ENCODE results near the gene CREB5.

Gene CREB5

GRCh38 chr7:28479507-28479947, 67.2 kb downstream of the CREB5 start:
- no peak for DNase-seq (ENCODE audit: low read depth in 2 of 2)

- no peak for DNase-seq (ENCODE audit: low read depth in 2 of 2)
These were observed 68.3 kb downstream of the CREB5 start for GRCh38 chr7:28480595-28480994.

GRCh38 chr7:28481091-28481926, 69.0 kb downstream of the CREB5 start:
- DNase-seq (ENCODE audit: low read depth in 2 of 2): no peak

- no peak for DNase-seq (ENCODE audit: low read depth in 2 of 2)
These were observed 70.8 kb downstream of the CREB5 start for GRCh38 chr7:28483112-28483511.

- DNase-seq (ENCODE audit: low read depth in 2 of 2): no peak
These were observed 71.7 kb downstream of the CREB5 start for GRCh38 chr7:28483908-28484605.

GRCh38 chr7:28484606-28484935, 72.3 kb downstream of the CREB5 start:
- DNase-seq (ENCODE audit: low read depth in 2 of 2): no peak

- DNase-seq (ENCODE audit: low read depth in 2 of 2): no peak
These were observed 75.2 kb downstream of the CREB5 start for GRCh38 chr7:28487487-28487886.

- DNase-seq (ENCODE audit: low read depth in 2 of 2): no peak
These were observed 75.9 kb downstream of the CREB5 start for GRCh38 chr7:28488061-28488791.

- no peak for DNase-seq (ENCODE audit: low read depth in 2 of 2)
These were observed 78.5 kb downstream of the CREB5 start for GRCh38 chr7:28490831-28491230.

- no peak for DNase-seq (ENCODE audit: low read depth in 2 of 2)
These were observed 81.2 kb downstream of the CREB5 start for GRCh38 chr7:28493477-28493876.

- DNase-seq (ENCODE audit: low read depth in 2 of 2): no peak
These were observed 84.7 kb downstream of the CREB5 start for GRCh38 chr7:28497009-28497408.

- no peak for DNase-seq (ENCODE audit: low read depth in 2 of 2)
These were observed 86.3 kb downstream of the CREB5 start for GRCh38 chr7:28498636-28499035.

GRCh38 chr7:28500138-28500537, 87.8 kb downstream of the CREB5 start:
- no peak for DNase-seq (ENCODE audit: low read depth in 2 of 2)

GRCh38 chr7:28502408-28502807, 90.1 kb downstream of the CREB5 start:
- no peak for DNase-seq (ENCODE audit: low read depth in 2 of 2)

GRCh38 chr7:28503396-28503795, 91.1 kb downstream of the CREB5 start:
- DNase-seq (ENCODE audit: low read depth in 2 of 2): no peak

- no peak for DNase-seq (ENCODE audit: low read depth in 2 of 2)
These were observed 92.7 kb downstream of the CREB5 start for GRCh38 chr7:28505014-28505413.

- no peak for DNase-seq (ENCODE audit: low read depth in 2 of 2)
These were observed 93.5 kb downstream of the CREB5 start for GRCh38 chr7:28505867-28506266.

- DNase-seq (ENCODE audit: low read depth in 2 of 2): no peak
These were observed 95.4 kb downstream of the CREB5 start for GRCh38 chr7:28507525-28508282.

- no peak for DNase-seq (ENCODE audit: low read depth in 2 of 2)
These were observed 97.1 kb downstream of the CREB5 start for GRCh38 chr7:28509251-28510025.

GRCh38 chr7:28510026-28510369, 97.7 kb downstream of the CREB5 start:
- DNase-seq (ENCODE audit: low read depth in 2 of 2): no peak
